DOHH2 (cell line): ENCODE data around the gene SCYL1.

Experiments
- H3F3A ChIP-seq: fragments of 200-600 bp; sonication (generic), shearing (Covaris generic); 2 replicates; pipeline ENCODE4 v1.6.0; 2016; ENCODE audit warnings: antibody characterized with exemption, mild to moderate bottlenecking; ENCODE audit not compliant: control insufficient read depth, insufficient read depth
- H3K27ac ChIP-seq: fragments of 200-600 bp; sonication (generic); 2 replicates; pipeline ENCODE4 v1.5.1; 2014; ENCODE audit warnings: low read depth, mild to moderate bottlenecking, low read length, moderate library complexity
- H3K27me3 ChIP-seq: fragments of 200-600 bp; sonication (generic); 2 replicates; pipeline ENCODE4 v1.6.1; 2014; ENCODE audit warnings: mild to moderate bottlenecking, low read length, mixed read lengths; ENCODE audit not compliant: control insufficient read depth
- H3K36me3 ChIP-seq: fragments of 200-600 bp; sonication (generic); 2 replicates; pipeline ENCODE4 v1.6.1; 2014; ENCODE audit warnings: mild to moderate bottlenecking, low read length, moderate library complexity, mixed read lengths; ENCODE audit not compliant: control insufficient read depth
- H3K4me1 ChIP-seq: fragments of 200-600 bp; sonication (generic); 2 replicates; pipeline ENCODE4 v1.6.1; 2014; ENCODE audit warnings: mild to moderate bottlenecking, low read length, mixed read lengths; ENCODE audit not compliant: control insufficient read depth
- H3K4me2 ChIP-seq: fragments of 200-600 bp; sonication (generic); 2 replicates; pipeline ENCODE4 v1.6.0; 2014; ENCODE audit warnings: mild to moderate bottlenecking, low read length, moderate library complexity
- H3K4me3 ChIP-seq: fragments of 200-600 bp; sonication (generic); 2 replicates; pipeline ENCODE4 v1.5.1; 2014; ENCODE audit warnings: mild to moderate bottlenecking, low read length, mixed read lengths
- H3K79me2 ChIP-seq: fragments of 200-600 bp; sonication (generic); 2 replicates; pipeline ENCODE4 v1.6.1; 2014; ENCODE audit warnings: mild to moderate bottlenecking, low read length, mixed read lengths; ENCODE audit not compliant: control insufficient read depth
- H3K9me2 ChIP-seq: fragments of 200-600 bp; sonication (generic); replicated peaks from 2 replicates; pipeline ENCODE4 v1.6.1; 2014; ENCODE audit warnings: mild to moderate bottlenecking, low read length, mixed read lengths; ENCODE audit not compliant: control insufficient read depth
- H3K9me3 ChIP-seq: fragments of 200-600 bp; sonication (generic); 2 replicates; pipeline ENCODE4 v1.6.1; 2014; ENCODE audit warnings: antibody characterized with exemption, low read length, mixed read lengths; ENCODE audit not compliant: control insufficient read depth, insufficient read depth
- H4K20me1 ChIP-seq: fragments of 200-600 bp; sonication (generic); 2 replicates; pipeline ENCODE4 v1.6.0; 2014; ENCODE audit warnings: low read depth, mild to moderate bottlenecking, antibody characterized with exemption, low read length, moderate library complexity; ENCODE audit not compliant: control insufficient read depth, insufficient read depth
- EZH2phosphoT487 ChIP-seq: fragments of 200-600 bp; sonication (generic); IDR thresholded peaks from 2 replicates; pipeline ENCODE4 v1.6.1; 2017; ENCODE audit warnings: borderline replicate concordance, mild to moderate bottlenecking, antibody characterized with exemption, low read length, moderate library complexity, mixed read lengths
- TF ChIP-seq, protein P1 (sequence below): fragments of 200-600 bp; sonication (generic); IDR thresholded peaks from one replicate; pipeline ENCODE4 v1.5.1; 2014; ENCODE audit warnings: antibody characterized with exemption, mild to moderate bottlenecking, low read depth, low read length; ENCODE audit not compliant: poor library complexity, severe bottlenecking

The SCYL1 gene

DNA sequence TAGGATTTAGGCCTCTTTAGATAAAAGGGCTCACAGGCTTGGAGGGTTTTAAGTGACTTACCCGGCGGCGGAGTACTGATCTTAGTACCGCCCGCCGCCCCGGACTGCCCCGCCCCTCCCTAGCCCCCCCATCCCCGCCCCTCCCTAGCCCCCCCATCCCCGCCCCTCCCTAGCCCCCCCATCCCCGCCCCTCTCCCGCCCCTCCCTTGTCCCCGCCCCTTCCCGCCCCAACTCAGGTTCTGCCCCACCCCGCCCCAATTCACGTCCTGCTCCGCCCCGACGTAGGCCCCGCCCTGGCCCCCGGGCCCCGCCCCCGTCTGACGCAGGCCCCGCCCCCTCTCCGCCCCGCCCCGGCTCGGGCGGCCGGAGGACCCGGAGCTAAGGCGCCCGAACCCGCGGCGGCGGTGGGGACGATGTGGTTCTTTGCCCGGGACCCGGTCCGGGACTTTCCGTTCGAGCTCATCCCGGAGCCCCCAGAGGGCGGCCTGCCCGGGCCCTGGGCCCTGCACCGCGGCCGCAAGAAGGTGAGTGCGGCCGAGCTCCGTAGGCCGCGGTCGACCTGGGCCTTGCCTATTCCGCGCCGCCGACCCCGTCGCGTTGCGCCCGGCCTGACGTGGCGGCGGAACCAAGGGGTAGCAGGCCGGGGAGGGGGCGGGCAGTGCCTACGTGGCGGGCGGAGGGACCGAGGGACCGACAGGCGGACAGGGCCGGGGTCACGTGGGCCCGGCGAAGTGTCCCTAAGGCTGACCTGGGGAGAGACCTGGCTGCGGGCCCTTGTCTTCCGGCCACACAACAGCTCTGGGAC, at the start of gene SCYL1:
SCYL1 (plus strand) TSS at position 343 of the 805 bp plus-strand sequence; CDS start at position 414, 71 bp downstream.
- no peaks in the 10 kb centered on the region for H3K9me2 ChIP-seq
- H3K4me2 ChIP-seq = peak within 1 kb of the TSS; percentile 94
- 0 out of 2 replicates have a peak, but pooled peaks cover 3% of the 10 kb centered on the region for H3F3A ChIP-seq
- peaks cover 29% of the 10 kb centered on the region for H3K36me3 ChIP-seq
- TF ChIP-seq, protein P1, sequence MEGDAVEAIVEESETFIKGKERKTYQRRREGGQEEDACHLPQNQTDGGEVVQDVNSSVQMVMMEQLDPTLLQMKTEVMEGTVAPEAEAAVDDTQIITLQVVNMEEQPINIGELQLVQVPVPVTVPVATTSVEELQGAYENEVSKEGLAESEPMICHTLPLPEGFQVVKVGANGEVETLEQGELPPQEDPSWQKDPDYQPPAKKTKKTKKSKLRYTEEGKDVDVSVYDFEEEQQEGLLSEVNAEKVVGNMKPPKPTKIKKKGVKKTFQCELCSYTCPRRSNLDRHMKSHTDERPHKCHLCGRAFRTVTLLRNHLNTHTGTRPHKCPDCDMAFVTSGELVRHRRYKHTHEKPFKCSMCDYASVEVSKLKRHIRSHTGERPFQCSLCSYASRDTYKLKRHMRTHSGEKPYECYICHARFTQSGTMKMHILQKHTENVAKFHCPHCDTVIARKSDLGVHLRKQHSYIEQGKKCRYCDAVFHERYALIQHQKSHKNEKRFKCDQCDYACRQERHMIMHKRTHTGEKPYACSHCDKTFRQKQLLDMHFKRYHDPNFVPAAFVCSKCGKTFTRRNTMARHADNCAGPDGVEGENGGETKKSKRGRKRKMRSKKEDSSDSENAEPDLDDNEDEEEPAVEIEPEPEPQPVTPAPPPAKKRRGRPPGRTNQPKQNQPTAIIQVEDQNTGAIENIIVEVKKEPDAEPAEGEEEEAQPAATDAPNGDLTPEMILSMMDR = no peak
- peak within 1 kb of the TSS; percentile 94 for H3K4me3 ChIP-seq
- H3K4me1 ChIP-seq = peaks cover 31% of the 10 kb centered on the region
- H3K27me3 ChIP-seq = no peaks in the 10 kb centered on the region
- H4K20me1 ChIP-seq = peaks cover 9% of the 10 kb centered on the region; the same call in 1 of the 2 replicates
- peaks cover 21% of the 10 kb centered on the region for H3K79me2 ChIP-seq
- 0 out of 2 replicates have a peak within 1 kb of the TSS, but pooled peaks have one; percentile 14 for H3K27ac ChIP-seq
- no peaks in the 10 kb centered on the region for H3K9me3 ChIP-seq

GRCh38 chr11:65476632-65477148, 48.2 kb upstream of the SCYL1 start:
- Histone ChIP-seq H3F3A (peaks cover 16% of the 10 kb centered on the region), H3K9me3 (no peaks in the 10 kb centered on the region), H3K27ac (peak overlapping the region; percentile 87), H3K27me3 (no peaks in the 10 kb centered on the region), H3K79me2 (peaks cover 27% of the 10 kb centered on the region), H3K4me1 (peaks cover 66% of the 10 kb centered on the region), H3K4me3 (peak overlapping the region; percentile 96), H3K4me2 (peak overlapping the region; percentile 92), H4K20me1 (no peaks in the 10 kb centered on the region), H3K36me3 (peaks cover 11% of the 10 kb centered on the region), H3K9me2 (no peaks in the 10 kb centered on the region)
- TF ChIP-seq EZH2phosphoT487 = no peak
- TF ChIP-seq, protein P1 = no peak

- Histone ChIP-seq H3K79me2 (peaks cover 23% of the 10 kb centered on the region), H3K27ac (peak overlapping the region; percentile 87), H3K9me3 (no peaks in the 10 kb centered on the region), H4K20me1 (no peaks in the 10 kb centered on the region), H3F3A (peaks cover 14% of the 10 kb centered on the region), H3K4me2 (peak overlapping the region; percentile 92), H3K4me1 (peaks cover 59% of the 10 kb centered on the region), H3K4me3 (peak overlapping the region; percentile 96), H3K9me2 (no peaks in the 10 kb centered on the region), H3K36me3 (peaks cover 11% of the 10 kb centered on the region), H3K27me3 (no peaks in the 10 kb centered on the region)
- TF ChIP-seq, protein P1 = no peak
- no peak for TF ChIP-seq EZH2phosphoT487
Observed at GRCh38 chr11:65477149-65477965, 47.5 kb upstream of the SCYL1 start.
